ENCODE results near the gene FRRS1.

The FRRS1 gene

DNA sequence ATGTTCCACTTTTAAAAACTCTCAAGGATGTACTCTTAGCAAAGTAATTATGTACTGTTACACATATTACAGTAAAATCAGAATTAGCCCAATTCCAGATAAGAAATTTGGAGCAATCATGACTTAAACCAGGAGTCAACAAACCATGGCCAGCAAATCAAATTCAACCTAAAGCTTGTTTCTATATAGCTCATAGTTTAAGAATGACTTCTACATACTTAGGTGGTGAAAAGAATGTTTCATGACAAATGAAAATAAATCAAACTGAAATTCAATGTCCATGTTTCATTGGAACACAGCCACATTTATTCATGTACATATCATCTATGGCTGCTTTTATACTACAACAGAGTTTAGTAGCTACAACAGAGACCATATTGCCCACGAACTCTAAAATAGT is 35.1 kb downstream of the FRRS1 start:
- no peak for DNase-seq (ENCODE audit: low read depth, low spot score)

DNA sequence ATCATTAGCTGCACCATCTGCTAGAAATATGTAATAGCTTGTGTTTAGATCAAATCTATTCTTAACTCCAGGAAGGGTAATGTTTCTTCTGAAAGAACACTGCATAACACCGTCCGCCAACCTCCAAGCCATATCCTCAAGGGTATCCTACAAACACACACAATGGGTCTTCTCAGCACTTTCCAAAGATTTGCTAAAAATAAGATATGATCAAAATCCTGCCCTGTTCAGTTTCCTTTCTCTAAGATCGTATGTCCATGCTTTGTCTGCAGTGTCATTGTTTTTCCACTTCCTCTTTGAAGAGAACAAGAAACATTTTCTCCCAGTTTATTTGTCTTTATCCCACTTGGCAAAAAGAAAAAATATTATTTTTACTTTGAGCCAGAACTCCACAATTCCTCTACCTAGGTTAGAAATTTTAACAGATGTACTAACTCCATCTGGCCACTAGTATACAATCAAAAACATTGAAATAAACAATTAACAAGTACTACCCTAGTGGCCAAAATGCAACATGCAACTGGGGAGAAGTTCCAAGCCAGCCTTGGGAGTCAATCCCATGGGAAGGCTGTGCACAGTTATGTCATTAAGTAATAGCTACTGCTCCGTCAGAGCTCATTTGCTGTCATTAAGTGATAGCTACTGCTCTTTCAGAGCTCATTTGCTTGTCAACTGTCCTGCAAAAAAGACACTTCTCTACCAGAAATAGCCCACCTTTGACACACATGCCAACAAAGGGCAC is 37.8 kb downstream of the FRRS1 start:
- DNase-seq (ENCODE audit: low read depth, low spot score), result peak; percentile 10

DNA sequence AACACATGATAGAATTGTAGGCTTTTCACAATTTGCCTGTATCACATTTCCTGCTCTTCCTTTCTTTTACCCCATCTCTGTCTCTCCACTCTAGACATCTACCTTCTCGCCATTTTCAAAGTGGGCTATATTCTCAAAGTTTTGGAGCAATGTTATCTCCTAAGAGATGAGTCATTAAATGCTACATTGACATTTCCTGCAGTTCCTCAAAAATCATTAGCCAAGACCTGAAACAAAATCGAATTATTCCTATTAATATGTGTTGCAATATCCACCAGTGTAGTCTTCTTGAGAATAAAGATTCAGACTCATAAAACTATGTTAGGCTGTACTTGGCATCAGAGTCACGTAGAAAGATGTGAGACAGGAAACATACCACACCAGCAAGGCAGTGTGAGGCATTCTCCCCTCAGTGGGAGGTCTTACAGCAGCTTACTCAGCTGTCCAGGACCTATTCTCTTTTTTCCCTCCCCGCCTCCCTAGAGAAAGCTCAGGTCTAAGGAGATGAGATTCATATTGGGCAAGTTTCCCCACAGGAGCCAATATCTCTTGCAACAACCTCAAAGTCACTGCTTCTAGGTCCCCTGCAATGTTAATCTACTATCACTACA is 38.8 kb downstream of the FRRS1 start:
- peak; percentile 70 for DNase-seq (ENCODE audit: low read depth, low spot score)

DNA sequence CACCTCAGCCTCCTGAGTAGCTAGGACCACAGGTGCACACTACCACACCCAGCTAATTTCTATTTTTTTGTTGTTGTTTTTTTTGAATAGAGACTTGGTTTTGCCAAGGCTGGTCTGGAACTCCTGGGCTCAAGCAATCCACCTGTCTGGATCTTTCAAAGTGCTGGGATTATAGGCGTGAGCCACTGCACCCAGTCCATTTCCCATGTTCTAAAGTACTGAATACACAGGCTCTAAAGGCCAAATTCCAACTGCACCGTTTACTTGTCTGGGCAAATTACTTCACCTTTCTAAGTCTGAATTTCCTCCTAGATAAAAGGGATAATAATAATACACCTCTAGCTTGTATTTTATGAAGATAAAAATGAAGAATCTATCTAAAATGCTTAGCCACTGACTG is 39.6 kb downstream of the FRRS1 start:
- DNase-seq (ENCODE audit: low read depth, low spot score), result no peak

DNA sequence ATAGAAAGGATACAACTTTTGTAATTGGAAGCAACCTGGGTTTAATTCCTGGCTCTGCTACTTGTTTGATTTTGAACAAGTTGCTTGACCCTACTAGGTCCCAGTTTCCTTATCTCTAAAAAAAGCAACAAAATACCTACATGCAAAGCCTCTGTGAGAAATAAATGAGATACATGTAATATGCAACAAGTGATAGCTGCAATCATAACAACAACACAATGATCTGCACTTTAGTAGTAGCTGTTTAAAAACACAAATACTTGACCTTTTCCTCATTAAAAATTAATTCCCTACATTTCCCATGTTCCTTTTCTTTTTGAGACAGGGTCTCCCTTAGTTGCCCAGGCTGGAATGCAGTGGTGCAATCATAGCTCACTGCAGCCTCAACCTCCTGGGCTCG is 40.0 kb downstream of the FRRS1 start:
- no peak for DNase-seq (ENCODE audit: low read depth, low spot score)

DNA sequence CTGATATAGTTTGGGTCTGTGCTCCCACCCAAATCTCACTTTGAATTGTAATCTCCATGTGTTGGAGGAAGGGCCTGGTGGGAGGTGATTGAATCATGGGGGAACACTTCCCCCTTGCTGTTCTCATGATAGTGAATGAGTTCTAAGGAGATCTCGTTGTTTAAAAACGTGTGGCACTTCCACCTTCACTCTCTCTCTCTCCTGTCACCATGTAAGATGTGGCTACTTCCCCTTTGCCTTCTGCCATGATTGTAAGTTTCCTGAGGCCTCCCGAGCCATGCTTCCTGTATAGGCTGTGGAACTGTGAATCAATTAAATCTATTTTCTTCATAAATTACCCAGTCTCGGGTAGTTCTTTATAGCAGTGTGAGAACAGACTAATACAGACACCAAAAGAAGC is 40.4 kb downstream of the FRRS1 start:
- no peak for DNase-seq (ENCODE audit: low read depth, low spot score)

DNA sequence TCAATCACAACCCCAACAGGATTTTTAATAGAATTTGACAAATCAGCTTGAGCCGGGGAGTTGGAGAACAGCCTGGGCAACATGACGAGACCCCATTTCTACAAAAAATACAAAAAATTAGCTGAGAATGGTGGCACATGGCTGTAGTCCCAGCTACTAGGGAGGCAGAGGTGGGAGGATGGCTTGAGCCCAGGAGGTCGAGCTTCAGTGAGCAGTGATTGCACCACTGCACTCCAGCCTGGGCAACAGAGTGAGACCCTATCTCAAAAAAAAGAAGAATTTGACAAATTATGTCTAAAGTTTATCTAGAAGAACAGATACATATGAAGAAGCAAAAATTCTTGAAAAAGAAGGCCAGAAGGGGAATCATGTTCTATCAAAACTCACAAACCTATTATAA is 43.2 kb downstream of the FRRS1 start:
- DNase-seq (ENCODE audit: low read depth, low spot score), result no peak

DNA sequence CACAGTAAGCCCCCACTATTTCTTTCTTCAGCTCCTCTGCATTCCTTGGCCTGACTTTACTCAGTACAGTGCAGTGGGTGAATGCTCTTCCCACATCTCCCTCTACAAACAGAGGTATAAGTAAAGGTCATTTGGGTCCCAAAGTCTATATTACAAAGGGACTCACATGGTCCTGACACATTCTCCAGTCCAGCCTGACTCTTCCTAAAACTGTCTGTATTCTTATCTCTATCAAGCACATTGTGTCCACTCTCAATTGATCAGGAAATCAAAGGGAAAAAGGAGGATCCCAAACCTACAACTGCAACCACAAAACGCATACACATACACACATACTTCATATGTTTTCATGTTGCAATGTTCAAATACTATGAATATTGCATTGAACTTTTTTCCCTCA is 49.4 kb downstream of the FRRS1 start:
- no peak for DNase-seq (ENCODE audit: low read depth, low spot score)

DNA sequence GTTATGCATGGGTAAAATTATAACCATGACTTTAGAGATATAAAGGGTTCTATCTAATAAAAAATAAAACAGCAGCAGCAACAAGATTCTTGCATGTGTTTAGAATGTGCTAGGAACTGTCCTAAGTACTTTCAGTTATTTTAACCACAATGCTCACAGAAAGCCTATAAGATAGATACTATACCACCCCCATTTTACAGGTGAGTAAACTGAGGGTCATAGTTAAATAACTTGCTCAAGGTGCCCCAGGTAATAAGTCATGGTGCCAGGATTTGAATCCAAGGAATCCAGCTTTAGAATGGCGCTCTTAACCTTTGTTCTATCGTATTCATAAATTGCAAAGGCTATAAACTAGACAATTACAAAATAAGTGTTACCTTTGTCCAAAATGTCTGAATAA is 53.4 kb downstream of the FRRS1 start:
- no peak for DNase-seq (ENCODE audit: low read depth, low spot score)

DNA sequence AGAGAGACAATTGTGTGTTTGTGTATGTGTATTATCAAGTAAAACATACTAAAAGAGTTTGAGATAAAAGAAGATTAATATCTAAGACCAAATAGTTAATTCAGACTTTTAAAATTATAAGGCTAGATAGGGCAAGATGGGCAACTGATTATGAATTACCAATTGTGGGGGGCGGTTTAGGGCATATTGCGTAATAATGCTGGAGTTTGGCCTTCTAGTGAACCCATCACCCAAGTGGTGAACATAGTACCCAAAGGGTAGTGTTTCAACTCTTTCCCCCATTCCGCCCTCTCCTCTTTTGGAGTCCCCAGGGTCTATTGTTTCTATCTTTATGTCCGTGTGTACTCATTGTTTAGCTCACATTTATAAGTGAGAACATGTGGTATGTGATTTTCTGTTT is 55.4 kb downstream of the FRRS1 start:
- DNase-seq (ENCODE audit: low read depth, low spot score), result no peak

DNA sequence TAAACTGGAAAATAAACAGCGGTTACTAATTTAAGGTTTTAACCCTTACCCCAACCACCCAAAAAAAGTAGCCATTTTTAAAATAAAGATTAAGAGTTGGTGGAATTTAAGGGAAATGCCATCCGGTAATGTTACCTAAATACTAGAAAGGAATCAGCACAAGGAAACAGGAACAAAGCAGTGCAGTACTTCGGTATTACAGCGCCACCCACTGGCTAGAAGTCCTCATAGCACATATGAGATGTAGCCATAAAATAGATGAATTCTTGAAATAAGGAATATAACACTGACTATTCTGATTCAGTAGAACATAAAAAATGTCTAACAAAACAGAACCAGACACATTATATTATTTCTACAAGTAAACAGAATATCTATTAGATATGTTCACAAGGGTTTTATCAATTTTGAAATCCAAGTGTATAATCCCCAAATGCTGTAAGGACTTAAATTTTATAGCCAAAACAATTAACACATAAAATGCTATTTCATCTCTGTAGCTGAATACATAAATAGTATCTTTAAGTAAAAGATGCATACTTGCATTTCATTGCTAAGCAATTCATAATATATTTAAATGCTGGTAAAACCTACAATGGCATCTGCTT is 58.8 kb downstream of the FRRS1 start:
- DNase-seq (ENCODE audit: low read depth, low spot score), result peak; percentile 79

DNA sequence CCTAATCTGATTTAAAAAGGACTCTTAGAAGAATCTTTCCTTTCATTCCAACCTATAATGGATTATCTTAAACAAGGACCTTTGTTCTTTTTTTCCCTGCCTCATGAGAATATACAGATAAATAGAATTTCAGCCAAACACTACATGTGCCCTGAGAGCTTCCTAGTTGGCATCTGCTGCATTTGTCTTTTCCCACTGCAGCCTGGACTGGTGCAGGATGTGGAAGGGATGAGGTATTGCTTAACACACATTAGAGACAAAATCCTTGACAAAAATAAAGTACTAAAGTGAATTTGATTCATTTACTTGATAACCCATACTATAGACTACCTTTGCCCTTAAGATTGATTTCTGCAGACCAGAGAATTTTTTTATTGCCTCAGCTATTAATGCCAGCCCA is 61.0 kb downstream of the FRRS1 start:
- no peak for DNase-seq (ENCODE audit: low read depth, low spot score)

DNA sequence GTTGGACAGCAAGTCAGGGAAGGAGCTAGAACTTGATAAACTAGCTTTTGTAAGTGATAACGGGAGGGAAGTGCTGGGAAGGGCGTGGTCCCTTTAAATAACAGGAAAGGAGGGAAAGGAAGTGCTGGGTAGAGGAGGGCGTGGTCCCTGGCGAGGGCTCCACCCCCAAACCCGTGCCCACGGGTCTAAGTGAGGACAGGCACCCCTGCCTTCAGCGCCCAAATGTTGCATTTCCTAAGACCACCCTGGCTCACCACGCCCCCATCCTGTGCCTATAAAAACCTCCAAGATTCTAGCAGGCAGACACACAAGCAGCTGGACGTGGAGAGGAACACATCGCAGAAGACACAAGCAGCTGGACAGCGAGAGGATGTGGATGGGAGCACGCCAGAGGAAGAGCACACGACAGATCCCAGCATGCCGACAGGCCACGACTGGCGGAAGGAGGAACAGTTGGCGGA is 62.0 kb downstream of the FRRS1 start:
- no peak for DNase-seq (ENCODE audit: low read depth, low spot score)

DNA sequence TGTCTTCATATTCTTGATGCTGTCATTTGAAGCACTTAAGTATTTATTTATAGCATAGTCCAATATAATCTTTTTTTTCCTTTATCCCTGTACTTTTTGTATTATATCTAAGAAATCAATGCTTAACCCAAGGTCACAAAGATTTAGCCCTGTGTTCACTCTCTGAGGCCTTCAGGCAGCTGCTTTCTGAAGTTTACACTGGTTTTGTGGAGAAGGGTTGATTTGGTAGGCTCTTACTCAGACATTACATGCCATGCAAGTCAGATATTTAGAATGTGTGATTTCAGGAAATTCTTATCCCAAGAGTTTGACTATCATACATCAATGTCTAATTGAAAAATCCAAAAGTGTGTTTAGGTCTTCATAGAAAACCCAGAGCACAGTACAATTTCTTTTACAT is 64.2 kb downstream of the FRRS1 start:
- no peak for DNase-seq (ENCODE audit: low read depth, low spot score)

DNA sequence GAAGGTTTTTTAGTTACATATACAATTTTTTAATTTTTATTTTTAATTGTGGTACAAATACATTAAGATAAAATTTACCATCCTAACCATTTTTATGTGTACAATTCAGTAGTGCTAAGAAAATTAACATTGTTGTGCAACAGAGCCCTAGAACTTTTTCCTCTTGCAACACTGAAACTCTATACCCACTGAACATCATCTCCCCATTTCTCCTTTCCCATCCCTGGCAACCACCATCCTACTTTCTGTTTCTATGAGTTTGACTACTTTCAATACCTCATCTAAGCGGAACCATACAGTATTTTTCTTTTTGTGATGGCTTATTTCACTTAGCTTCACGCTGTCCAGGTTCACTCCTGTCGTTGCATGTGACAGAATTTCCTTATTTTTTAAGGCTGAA is 66.4 kb downstream of the FRRS1 start:
- no peak for DNase-seq (ENCODE audit: low read depth, low spot score)

DNA sequence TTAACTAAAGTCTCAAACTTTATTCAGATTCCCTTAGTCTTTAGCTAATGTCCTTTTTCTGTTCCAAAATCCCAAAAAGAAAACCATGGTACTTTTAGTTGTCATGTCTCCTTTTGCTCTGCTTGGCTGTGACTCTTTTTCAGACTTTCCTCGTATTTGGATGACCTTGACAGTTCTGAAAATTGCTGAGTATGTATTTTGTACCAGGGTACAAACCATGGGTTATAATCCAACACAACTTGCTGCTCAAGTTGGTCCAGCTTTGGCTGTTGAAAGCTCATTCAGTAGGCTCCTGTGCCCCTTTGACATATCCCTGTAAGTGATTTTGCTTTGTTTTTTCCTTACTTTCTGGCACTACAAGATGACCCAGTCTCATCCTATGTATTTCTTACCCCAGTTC is 68.9 kb downstream of the FRRS1 start:
- DNase-seq (ENCODE audit: low read depth, low spot score), result no peak

DNA sequence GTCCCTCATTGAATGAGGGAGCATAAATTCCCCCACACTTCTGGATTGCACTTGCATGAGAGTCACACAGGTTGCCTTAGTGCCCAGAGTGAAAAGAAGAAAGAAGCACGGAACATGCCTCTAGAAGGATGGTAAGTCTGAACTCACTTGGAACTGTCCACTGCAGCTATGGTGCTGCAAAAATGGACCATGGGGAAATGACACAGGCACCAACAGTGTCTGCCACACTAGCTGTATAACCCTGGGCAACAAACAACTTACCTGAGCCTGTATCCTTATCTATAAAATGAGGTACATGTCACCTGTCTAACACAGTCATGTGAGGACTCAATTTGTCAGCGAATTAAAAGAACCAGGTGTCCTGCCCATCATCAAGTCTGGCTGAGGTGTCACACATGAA is 69.8 kb downstream of the FRRS1 start:
- no peak for DNase-seq (ENCODE audit: low read depth, low spot score)

DNA sequence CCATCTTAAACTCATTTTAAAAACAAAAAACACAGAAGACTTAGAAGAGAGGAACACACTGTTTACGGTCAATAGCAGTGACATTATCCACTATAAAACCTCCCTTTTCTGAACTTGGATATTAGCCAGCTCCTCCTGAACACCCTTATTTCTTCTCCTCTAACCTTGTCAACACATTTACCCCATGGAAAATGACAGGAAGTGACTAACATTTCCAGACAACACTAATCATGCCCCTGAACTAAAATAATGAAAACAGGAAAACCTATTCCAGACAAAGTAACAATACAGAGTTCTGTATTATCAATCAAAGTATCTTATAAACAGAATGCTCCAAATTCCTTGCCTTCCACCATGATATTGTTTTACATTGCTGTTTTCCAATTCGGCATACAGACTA is 75.3 kb downstream of the FRRS1 start:
- DNase-seq (ENCODE audit: low read depth, low spot score), result no peak

DNA sequence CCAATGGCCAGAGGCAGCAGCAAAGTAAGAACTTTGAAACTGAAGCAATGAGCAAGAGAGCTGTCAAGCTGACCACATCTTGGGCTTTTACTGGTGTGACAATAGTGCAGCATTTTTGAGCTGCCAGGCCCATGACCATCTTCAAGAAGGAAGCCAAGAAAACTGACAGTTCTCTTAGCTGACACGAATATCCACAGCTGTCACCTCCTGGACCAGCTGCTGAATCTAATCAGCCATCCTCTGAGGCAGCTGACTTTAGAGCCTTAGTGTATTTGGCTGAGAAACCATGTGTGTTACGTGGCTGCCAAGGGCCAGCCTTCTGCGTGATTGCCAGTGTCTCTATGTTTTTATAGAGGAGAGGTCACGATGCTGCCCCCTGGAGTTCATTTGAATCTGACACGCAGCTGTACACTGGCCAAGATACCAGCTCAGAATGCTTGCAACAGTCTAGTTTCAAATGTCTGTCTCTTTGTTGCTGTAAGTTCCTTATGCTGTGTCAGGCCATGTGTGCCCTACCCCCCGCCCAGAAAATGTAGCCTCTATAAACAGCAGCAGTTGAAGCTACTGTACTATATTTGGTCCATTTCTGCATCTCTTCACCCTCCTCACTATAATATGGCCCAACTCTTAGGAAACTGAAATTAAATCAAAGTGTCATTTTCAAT is 80.8 kb downstream of the FRRS1 start:
- peak; percentile 88 for DNase-seq (ENCODE audit: low read depth, low spot score)

DNA sequence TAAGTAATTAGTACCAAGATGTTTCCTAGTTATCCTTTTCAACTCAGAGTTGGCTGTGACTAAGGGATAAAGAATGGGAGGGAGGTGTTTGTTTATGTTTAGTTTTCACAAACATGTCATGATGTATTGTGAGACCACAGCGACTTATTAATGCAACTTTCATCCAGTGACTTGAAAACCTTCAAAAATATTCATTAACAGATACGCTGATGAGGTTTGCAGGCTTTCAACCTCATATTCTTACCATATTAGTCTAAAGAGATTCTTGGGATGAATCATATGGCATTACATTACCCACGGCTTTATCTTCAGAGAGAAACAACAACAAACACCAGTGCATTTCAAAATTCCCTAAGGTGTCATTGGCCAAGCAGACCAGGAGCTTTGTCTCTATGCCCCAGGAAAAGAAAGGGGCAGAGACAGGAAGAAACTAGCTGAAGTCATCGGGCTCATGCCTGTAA is 84.1 kb downstream of the FRRS1 start:
- DNase-seq (ENCODE audit: low read depth, low spot score), result peak; percentile 87

DNA sequence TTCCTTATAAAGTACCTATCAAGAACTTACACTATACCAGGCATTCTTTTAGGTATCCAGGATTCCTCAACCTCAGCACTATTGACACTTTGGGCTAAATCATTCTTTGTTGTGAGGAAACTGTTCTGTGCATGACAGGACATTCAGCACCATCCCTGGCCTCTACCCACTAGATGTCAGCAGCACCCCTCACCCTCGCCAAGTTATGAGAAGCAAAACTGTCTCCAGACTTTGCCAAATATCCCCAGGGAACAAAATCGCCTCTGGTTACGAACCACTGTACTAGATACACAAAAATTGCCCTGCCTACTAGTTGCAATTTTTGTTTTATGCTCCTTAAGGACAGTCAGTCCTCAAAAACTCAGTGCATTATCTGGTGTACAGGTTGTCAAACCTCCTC is 84.9 kb downstream of the FRRS1 start:
- peak; percentile 16 for DNase-seq (ENCODE audit: low read depth, low spot score)

DNA sequence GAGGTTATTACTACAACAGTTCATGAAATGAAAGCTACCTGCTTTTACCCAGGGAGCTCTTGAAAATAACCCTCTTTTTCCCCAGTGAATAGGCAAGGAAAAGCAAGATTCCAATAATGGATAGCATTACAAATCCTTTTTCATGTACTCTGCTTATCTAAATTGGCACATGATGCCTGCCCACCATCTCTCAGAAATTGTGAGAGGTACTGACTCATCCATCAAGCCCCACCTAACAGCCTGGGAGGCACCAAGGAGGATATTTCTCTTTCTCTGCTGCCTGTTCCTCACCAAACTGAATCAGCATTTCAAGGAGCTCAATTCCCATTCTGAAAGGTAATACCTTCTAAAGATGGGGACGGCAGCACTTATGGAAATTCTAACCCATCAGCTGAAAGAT is 86.2 kb downstream of the FRRS1 start:
- DNase-seq (ENCODE audit: low read depth, low spot score), result peak; percentile 65

DNA sequence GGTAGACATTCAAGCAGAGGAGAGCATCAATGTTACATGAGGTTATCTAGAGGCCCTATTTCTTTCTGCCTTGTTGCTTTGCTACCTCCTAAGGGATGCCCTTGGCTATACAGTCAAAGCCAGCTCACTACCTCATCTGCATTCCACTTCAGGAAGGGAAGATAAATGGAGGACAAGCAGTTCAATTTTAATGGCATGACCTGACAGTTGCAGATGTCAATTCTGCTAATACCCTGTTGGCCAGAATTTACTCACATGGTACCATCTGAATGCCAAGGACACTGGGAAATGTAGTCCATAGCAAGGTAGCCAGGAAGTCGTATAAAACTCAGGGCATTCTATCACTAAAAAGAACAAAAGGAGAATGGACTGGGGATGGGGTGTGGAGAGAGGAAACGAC is 89.0 kb downstream of the FRRS1 start:
- DNase-seq (ENCODE audit: low read depth, low spot score), result no peak

Data from astrocyte of the hippocampus (primary cell).